Left lung (tissue), 10 donors: ENCODE results near the gene DSC1. TPM values are rescaled to one million over a fixed set of nuclear protein-coding genes. Genes with fewer than 3 reads are reported as not detected.

ENCODE experiments used
- ATAC-seq: fragments of 200-7000 bp; cut with Tn5 transposase; one replicate; pipeline ENCODE4 v1.9.1; 2020; ENCODE audit warnings: moderate library complexity
- DNase-seq, 4 donors: peaks; one replicate each; pipeline ENCODE4 v3.0.0-alpha.2; 2013 to 2020
- H3K27ac ChIP-seq, 2 donors: fragments of 200-600 bp; sonication (generic) in 1 of 2; one replicate each; pipeline versions ENCODE4 v1.5.0 to v1.8.0; 2020 to 2021
- H3K27me3 ChIP-seq, 2 donors: fragments of 200-600 bp; sonication (generic) in 1 of 2; one replicate each; pipeline versions ENCODE4 v1.5.0 to v1.8.0; 2020 to 2021
- H3K36me3 ChIP-seq, 2 donors: fragments of 200-600 bp; sonication (generic) in 1 of 2; one replicate each; pipeline versions ENCODE4 v1.5.0 to v1.8.0; 2020 to 2021
- H3K4me1 ChIP-seq, 2 donors: fragments of 200-600 bp; one replicate each; pipeline ENCODE4 v1.8.0; 2021
- H3K4me3 ChIP-seq, 2 donors: fragments of 200-600 bp; sonication (generic) in 1 of 2; one replicate each; pipeline versions ENCODE4 v1.5.0 to v1.8.0; 2020 to 2021; ENCODE audit warnings: mild to moderate bottlenecking in 1 of 2
- H3K9me3 ChIP-seq, 2 donors: fragments of 200-600 bp; sonication (generic) in 1 of 2; one replicate each; pipeline versions ENCODE4 v1.5.0 to v1.8.0; 2020 to 2021
- intact Hi-C, 2 donors: fragments of 100-400 bp; cut with DNase I; formaldehyde crosslinking; loops; one replicate each; pipeline versions ENCODE4 v1.11.2 to v1.14.2; 2022
- polyA plus RNA-seq, 6 donors: library from polyadenylated mRNA; unstranded; fragments of 120-200 nt; gene quantifications; one replicate each; pipeline ENCODE4 v1.2.1, GENCODE V29; 2013; ENCODE audit not compliant: insufficient read length in 6 of 6
- total RNA-seq, 2 donors: library from RNA; stranded (reverse); fragmentation: NEBNext Ultra II Directional; extraction: Animal tissue kit (Norgen Biotek cat#: 25700); gene quantifications; one replicate each; pipeline ENCODE4 v1.2.1, GENCODE V29; 2021
- TF ChIP-seq, protein P1 (sequence below), 2 donors: fragments of 200-600 bp; sonication (generic) in 1 of 2; IDR thresholded peaks; one replicate each; pipeline versions ENCODE4 v1.5.0 to v1.8.0; 2021; ENCODE audit warnings: antibody characterized with exemption in 2 of 2
- donor health status: DM: no; HTN: yes; CAD: no.
- donor health status: DM: no; HTN: no; CAD: no.

The DSC1 gene
- total and polyA plus RNA-seq, 8 donors: 0.07 TPM; not detected in 7

DNA sequence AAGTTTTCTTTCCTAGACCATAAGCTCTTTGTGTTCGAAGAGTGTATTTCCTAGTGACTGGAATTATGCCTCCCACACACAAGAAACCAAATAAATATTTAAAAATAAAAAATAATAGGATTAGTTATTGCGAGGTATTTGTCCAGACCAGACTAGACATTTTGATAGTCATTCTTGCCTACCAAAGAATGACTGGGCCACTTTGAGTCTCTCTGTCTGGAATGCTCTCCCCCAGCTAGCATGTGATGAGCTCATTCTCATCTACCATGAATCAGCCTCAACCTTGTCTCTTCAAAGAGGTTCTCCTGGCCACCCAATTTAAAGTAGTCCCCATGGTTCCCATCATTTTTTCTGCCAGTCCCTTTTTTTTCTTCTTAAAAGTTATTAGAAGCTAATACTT lies 13.9 kb upstream of the DSC1 start:
- TF ChIP-seq, protein P1, sequence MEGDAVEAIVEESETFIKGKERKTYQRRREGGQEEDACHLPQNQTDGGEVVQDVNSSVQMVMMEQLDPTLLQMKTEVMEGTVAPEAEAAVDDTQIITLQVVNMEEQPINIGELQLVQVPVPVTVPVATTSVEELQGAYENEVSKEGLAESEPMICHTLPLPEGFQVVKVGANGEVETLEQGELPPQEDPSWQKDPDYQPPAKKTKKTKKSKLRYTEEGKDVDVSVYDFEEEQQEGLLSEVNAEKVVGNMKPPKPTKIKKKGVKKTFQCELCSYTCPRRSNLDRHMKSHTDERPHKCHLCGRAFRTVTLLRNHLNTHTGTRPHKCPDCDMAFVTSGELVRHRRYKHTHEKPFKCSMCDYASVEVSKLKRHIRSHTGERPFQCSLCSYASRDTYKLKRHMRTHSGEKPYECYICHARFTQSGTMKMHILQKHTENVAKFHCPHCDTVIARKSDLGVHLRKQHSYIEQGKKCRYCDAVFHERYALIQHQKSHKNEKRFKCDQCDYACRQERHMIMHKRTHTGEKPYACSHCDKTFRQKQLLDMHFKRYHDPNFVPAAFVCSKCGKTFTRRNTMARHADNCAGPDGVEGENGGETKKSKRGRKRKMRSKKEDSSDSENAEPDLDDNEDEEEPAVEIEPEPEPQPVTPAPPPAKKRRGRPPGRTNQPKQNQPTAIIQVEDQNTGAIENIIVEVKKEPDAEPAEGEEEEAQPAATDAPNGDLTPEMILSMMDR (IDR thresholded peaks at IDR 0.05): no peak
- no peaks in the 10 kb centered on the region for H3K9me3 ChIP-seq
- ATAC-seq (no peak), DNase-seq (no peak)
- H3K27ac ChIP-seq: no peak overlapping the region
- no peaks in the 10 kb centered on the region for H3K27me3 ChIP-seq
- no peaks in the 10 kb centered on the region for H3K4me1 ChIP-seq
- H3K4me3 ChIP-seq: no peak overlapping the region
- H3K36me3 ChIP-seq: no peaks in the 10 kb centered on the region
- intact Hi-C loops: no loop called here

DNA sequence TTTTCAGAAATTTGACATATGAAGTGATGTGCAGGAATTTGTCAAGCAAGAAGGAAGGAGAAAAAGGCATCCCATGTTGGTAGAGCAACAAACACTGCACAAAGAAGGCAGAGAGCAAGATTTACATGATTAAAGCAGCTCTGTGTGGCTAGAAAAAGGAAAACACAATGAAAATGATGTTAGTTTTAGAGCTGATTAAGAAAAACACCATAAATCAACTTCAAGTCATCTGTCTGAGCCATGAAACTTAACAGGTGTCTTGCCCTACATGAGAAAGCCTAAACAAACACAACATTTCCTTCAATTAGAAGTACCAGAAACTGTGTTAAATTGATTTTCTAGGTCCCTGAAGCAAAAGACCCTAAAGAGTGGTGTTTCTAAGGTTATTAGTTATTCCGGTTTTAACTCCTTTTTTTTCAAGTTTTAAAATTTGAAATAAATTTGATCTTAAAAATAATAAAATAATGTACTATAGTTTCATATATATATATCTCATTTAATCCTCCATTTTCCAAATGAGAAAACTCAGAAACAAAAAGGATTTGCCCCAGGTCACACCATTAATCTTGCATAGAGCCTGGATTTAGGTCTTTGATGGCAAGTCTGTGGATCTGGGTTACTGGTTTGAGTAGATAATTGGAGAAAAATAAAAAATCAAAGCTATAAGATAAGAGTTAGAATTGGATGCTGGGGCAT lies 8.6 kb upstream of the DSC1 start:
- no peak for DNase-seq
- ATAC-seq: no peak
- H3K9me3 ChIP-seq: peaks cover 0 to 4% of the 10 kb centered on the region in 2 donors
- intact Hi-C loops: no loop called here
- TF ChIP-seq, protein P1 (IDR thresholded peaks at IDR 0.05): no peak
- no peak overlapping the region for H3K4me3 ChIP-seq
- no peak overlapping the region for H3K27ac ChIP-seq
- no peaks in the 10 kb centered on the region for H3K4me1 ChIP-seq
- no peaks in the 10 kb centered on the region for H3K36me3 ChIP-seq
- H3K27me3 ChIP-seq: no peaks in the 10 kb centered on the region

DNA sequence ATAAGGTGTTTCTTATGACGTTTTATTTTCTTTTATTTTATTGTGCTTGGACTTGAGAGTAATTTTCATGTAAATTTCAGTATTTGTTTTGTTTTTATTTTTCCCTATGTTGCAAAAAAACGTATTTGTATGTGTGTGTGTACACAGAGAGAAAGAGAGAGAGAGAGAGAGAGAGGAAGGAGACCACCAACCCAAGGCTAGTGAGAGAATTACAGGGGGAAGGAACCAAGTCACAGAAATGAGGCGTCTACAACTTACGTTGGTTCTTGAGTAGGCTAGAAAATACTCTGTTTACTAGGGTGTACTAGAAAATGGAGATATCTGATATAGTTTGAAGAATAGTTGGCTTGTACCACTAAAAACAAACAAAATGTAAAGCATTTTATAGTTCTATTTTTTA lies 7.7 kb upstream of the DSC1 start:
- no peak overlapping the region for H3K27ac ChIP-seq
- TF ChIP-seq, protein P1 (IDR thresholded peaks at IDR 0.05): no peak
- ATAC-seq (no peak), DNase-seq (no peak)
- H3K9me3 ChIP-seq: peaks cover 0 to 4% of the 10 kb centered on the region in 2 donors
- intact Hi-C loops: no loop called here
- no peaks in the 10 kb centered on the region for H3K27me3 ChIP-seq
- no peak overlapping the region for H3K4me3 ChIP-seq
- H3K36me3 ChIP-seq: no peaks in the 10 kb centered on the region
- no peaks in the 10 kb centered on the region for H3K4me1 ChIP-seq

DNA sequence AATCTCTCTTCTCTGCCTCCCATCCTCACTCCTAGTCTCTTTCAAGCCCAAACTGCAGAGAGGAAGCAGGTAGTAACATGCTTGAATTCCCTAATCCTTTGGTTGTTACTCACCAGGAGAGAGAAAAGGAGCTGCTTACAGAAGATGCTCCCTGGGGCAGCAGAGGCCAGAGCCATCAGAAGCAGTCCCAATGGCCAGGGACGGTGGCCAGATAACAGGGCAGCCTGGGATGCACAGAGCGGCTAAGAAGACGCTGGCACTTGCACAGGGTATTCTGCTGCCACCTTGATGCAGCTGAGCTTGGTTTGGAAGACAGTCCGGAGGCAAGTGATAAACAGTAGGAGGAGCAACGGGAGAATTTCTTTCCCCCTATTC lies 250 bp downstream of the DSC1 start:
- Histone ChIP-seq H3K4me1 (no peaks in the 10 kb centered on the region), H3K4me3 (no peak overlapping the region), H3K9me3 (no peaks in the 10 kb centered on the region), H3K27ac (no peak overlapping the region), H3K36me3 (no peaks in the 10 kb centered on the region), H3K27me3 (no peaks in the 10 kb centered on the region)
- intact Hi-C loops: no loop called here
- ATAC-seq (no peak), DNase-seq (no peak)
- TF ChIP-seq, protein P1 (IDR thresholded peaks at IDR 0.05): no peak

DNA sequence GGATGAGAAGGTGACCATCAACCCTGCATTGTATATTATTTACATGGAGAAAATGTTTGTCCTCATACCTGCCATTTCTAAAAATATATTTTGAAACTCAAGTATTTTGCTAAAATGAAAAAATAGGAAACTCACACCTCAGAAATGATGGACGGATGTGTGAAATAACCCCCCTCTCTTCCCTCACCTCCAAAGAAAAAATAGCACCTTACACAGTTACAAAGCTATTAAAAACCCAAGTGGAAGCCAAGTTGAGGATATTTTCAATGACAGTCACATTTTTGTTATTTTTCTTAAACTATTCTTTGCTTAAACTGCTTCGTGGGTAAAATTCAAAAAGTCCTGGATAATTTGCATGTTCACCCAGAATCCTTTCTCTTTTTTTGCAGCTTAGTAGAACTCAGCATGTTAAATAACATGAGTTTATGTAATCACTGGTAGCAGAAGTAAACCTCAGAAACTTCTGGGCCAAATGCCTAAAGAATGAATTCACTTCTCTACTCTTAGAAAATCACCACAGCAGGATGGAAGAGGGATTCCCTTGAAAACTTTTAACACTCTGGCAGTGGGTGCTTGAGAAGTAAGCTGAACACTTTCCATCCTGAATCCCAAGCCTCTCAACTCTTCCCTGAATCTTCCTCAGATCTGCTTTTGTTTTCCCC lies 768 bp downstream of the DSC1 start:
- Histone ChIP-seq H3K36me3 (no peaks in the 10 kb centered on the region), H3K9me3 (no peaks in the 10 kb centered on the region), H3K27me3 (no peaks in the 10 kb centered on the region), H3K4me3 (no peak overlapping the region), H3K27ac (no peak overlapping the region), H3K4me1 (no peaks in the 10 kb centered on the region)
- TF ChIP-seq, protein P1 (IDR thresholded peaks at IDR 0.05): no peak
- DNase-seq (no peak), ATAC-seq (no peak)
- intact Hi-C loops: no loop called here
